C4-2B (cell line): Measurements from ENCODE around the gene OR5I1.

Source experiments
- ZFX ChIP-seq: fragments of 450-650 bp; IDR thresholded peaks from 2 replicates; pipeline ENCODE4 v1.6.1; 2017
- TF ChIP-seq, protein P1 (sequence below): fragments of 450-650 bp; conservative IDR thresholded peaks from 2 replicates; pipeline ENCODE4 v1.5.1; 2017; ENCODE audit warnings: mild to moderate bottlenecking

GRCh38 chr11:55970935-55971334, 34.7 kb upstream of the OR5I1 start:
- TF ChIP-seq, protein P1, sequence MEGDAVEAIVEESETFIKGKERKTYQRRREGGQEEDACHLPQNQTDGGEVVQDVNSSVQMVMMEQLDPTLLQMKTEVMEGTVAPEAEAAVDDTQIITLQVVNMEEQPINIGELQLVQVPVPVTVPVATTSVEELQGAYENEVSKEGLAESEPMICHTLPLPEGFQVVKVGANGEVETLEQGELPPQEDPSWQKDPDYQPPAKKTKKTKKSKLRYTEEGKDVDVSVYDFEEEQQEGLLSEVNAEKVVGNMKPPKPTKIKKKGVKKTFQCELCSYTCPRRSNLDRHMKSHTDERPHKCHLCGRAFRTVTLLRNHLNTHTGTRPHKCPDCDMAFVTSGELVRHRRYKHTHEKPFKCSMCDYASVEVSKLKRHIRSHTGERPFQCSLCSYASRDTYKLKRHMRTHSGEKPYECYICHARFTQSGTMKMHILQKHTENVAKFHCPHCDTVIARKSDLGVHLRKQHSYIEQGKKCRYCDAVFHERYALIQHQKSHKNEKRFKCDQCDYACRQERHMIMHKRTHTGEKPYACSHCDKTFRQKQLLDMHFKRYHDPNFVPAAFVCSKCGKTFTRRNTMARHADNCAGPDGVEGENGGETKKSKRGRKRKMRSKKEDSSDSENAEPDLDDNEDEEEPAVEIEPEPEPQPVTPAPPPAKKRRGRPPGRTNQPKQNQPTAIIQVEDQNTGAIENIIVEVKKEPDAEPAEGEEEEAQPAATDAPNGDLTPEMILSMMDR: no peak
- no peak for TF ChIP-seq ZFX
